ENCODE measurements around the gene CEP120.

DNA sequence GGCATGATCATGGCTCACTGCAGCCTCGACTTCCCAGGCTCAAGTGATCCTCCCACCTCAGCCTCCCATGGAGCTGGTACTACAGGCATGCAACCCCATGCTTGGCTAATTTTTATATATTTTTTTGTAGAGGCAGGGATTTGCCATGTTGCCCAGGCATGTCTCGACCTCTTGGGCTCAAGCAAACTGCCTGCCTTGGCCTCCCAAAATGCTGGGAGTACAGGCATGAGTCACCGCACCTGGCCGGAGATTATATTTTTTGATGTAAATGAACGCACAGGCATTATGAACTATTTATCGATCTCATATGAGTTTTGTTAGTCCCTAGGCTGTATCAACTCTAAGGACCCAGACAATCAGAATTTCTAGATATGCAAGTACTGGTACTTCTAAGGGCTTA is 25.5 kb upstream of the CEP120 start:
- TF ChIP-seq, protein P1, sequence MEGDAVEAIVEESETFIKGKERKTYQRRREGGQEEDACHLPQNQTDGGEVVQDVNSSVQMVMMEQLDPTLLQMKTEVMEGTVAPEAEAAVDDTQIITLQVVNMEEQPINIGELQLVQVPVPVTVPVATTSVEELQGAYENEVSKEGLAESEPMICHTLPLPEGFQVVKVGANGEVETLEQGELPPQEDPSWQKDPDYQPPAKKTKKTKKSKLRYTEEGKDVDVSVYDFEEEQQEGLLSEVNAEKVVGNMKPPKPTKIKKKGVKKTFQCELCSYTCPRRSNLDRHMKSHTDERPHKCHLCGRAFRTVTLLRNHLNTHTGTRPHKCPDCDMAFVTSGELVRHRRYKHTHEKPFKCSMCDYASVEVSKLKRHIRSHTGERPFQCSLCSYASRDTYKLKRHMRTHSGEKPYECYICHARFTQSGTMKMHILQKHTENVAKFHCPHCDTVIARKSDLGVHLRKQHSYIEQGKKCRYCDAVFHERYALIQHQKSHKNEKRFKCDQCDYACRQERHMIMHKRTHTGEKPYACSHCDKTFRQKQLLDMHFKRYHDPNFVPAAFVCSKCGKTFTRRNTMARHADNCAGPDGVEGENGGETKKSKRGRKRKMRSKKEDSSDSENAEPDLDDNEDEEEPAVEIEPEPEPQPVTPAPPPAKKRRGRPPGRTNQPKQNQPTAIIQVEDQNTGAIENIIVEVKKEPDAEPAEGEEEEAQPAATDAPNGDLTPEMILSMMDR (IDR thresholded peaks at IDR 0.05): no peak
- no peak for TF ChIP-seq POLR2A (IDR thresholded peaks at IDR 0.05)
